DND-41 (cell line): ENCODE measurements around the gene EXOC6.
A peak's percentile ranks its signal among the peaks of the same experiment; 100 is the strongest.

Source experiments
- ATAC-seq: fragments of 200-7000 bp; cut with Tn5 transposase; 3 replicates; pipeline ENCODE4 v1.9.1; 2021; ENCODE audit warnings: low read depth; ENCODE audit not compliant: insufficient read depth
- DNase-seq: peaks from one replicate; pipeline ENCODE4 v3.0.0-alpha.2; 2020
- H2AFZ ChIP-seq: 2 replicates; pipeline ENCODE4 v1.6.0; 2012; ENCODE audit warnings: low read depth, low read length
- H3K27ac ChIP-seq: 2 replicates; pipeline ENCODE4 v1.5.1; 2012; ENCODE audit warnings: low read length, inconsistent platforms
- H3K27me3 ChIP-seq: fragments of 200-600 bp; sonication (generic); 2 replicates; pipeline ENCODE4 v1.6.0; 2012; ENCODE audit warnings: low read length, mild to moderate bottlenecking, inconsistent platforms; ENCODE audit not compliant: insufficient read depth, poor library complexity
- H3K36me3 ChIP-seq: 2 replicates; pipeline ENCODE4 v1.5.1; 2012; ENCODE audit warnings: low read length, inconsistent platforms; ENCODE audit not compliant: insufficient read depth
- H3K4me1 ChIP-seq: 2 replicates; pipeline ENCODE4 v1.5.1; 2012; ENCODE audit warnings: mild to moderate bottlenecking, low read length; ENCODE audit not compliant: insufficient read depth
- H3K4me2 ChIP-seq: 2 replicates; pipeline ENCODE4 v1.6.0; 2012; ENCODE audit warnings: mild to moderate bottlenecking, moderate library complexity, low read length, inconsistent platforms; ENCODE audit not compliant: insufficient read depth
- H3K4me3 ChIP-seq, 2 experiments: fragments of 200-600 bp in 1 of 2; shearing (Covaris generic) in 1 of 2; 2 replicates each; pipeline ENCODE4 v1.5.1; 2012 to 2016; ENCODE audit warnings: inconsistent platforms in 2 of 2, low read length in 2 of 2, mild to moderate bottlenecking in 2 of 2, low read depth in 1 of 2, moderate library complexity in 1 of 2
- H3K79me2 ChIP-seq: 2 replicates; pipeline ENCODE4 v1.6.0; 2012; ENCODE audit warnings: low read length, inconsistent platforms; ENCODE audit not compliant: insufficient read depth
- H3K9ac ChIP-seq: 2 replicates; pipeline ENCODE4 v1.6.0; 2012; ENCODE audit warnings: low read depth, mild to moderate bottlenecking, inconsistent platforms, low read length, moderate library complexity
- H3K9me3 ChIP-seq: 2 replicates; pipeline ENCODE4 v1.5.1; 2012; ENCODE audit warnings: low read length, moderate library complexity, mild to moderate bottlenecking, inconsistent platforms; ENCODE audit not compliant: insufficient read depth, severe bottlenecking
- H4K20me1 ChIP-seq: 2 replicates; pipeline ENCODE4 v1.6.0; 2012; ENCODE audit warnings: low read length; ENCODE audit not compliant: insufficient read depth
- CTCF ChIP-seq: IDR thresholded peaks from 2 replicates; pipeline ENCODE4 v1.5.1; 2012; ENCODE audit warnings: borderline replicate concordance, low read length, moderate library complexity, mild to moderate bottlenecking; ENCODE audit not compliant: poor library complexity, severe bottlenecking; ENCODE audit errors: extremely low read depth
- EZH2 ChIP-seq: IDR thresholded peaks from 3 replicates; pipeline ENCODE4 v1.6.1; 2012; ENCODE audit warnings: borderline replicate concordance, low read depth, mild to moderate bottlenecking, moderate library complexity, low read length, inconsistent platforms; ENCODE audit not compliant: severe bottlenecking

EXOC6 gene

DNA sequence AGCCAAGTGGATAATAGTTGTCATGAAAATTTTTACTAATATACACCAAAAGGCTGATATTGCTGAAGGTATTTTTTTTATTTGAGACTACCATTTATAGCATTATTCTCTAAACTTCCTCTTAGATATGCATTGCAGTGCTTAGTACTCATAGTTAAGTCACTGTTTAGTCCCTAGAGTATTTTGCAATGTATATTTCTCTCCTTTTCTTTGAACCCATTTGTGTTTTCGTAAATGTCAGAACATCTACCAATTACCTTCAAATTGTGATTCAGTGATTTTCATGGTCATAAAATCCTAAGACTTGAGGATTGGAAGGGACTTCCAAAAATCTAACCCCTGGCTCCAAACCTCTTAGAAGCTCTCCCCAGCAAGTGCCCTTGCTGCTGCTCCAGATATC lies 190.8 kb downstream of the EXOC6 start:
- Histone ChIP-seq H3K27me3 (no peaks in the 10 kb centered on the region), H3K79me2 (no peaks in the 10 kb centered on the region), H2AFZ (no peak overlapping the region), H3K27ac (no peak overlapping the region), H3K4me3 (no peak overlapping the region), H4K20me1 (no peaks in the 10 kb centered on the region), H3K9ac (no peak overlapping the region), H3K4me1 (no peaks in the 10 kb centered on the region), H3K9me3 (no peaks in the 10 kb centered on the region), H3K4me2 (no peak overlapping the region), H3K36me3 (no peaks in the 10 kb centered on the region)
- no peak for TF ChIP-seq CTCF
- TF ChIP-seq EZH2, result no peak
- no peak for DNase-seq
- ATAC-seq, result no peak

DNA sequence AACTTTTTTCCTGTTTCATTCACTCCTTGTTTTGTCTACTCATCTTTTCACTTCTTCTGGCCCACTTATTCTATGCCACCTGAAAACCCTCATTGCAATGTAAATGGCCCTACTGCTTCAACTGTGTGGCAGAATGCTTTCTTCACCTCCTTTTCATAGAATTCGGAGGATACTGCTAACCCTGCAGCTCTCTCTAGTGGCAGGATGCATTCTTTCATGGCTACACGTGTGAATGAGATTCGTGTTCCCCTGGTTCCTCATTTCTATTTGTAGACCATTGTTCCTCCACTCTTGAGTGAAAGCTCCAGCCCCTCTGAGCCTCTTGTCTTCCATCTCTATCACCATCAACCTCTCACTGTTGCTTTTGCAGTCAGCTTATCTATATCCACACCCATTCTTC lies 191.4 kb downstream of the EXOC6 start:
- H3K4me3 ChIP-seq, result no peak overlapping the region
- no peaks in the 10 kb centered on the region for H3K4me1 ChIP-seq
- no peaks in the 10 kb centered on the region for H3K36me3 ChIP-seq
- no peaks in the 10 kb centered on the region for H4K20me1 ChIP-seq
- H3K27ac ChIP-seq, result no peak overlapping the region
- H3K9ac ChIP-seq, result no peak overlapping the region
- no peaks in the 10 kb centered on the region for H3K27me3 ChIP-seq
- no peak overlapping the region for H2AFZ ChIP-seq
- H3K9me3 ChIP-seq, result no peaks in the 10 kb centered on the region
- no peak for TF ChIP-seq EZH2
- peak; percentile 50 for TF ChIP-seq CTCF
- no peaks in the 10 kb centered on the region for H3K79me2 ChIP-seq
- peak; percentile 33; the same call in 1 of the 3 replicates for ATAC-seq
- no peak for DNase-seq
- H3K4me2 ChIP-seq, result no peak overlapping the region

- H3K9me3 ChIP-seq, result no peaks in the 10 kb centered on the region
- H3K27me3 ChIP-seq, result no peaks in the 10 kb centered on the region
- ATAC-seq (no peak), DNase-seq (no peak)
- H3K36me3 ChIP-seq, result peaks cover 16% of the 10 kb centered on the region; the same call in 1 of the 2 replicates
- no peak overlapping the region for H3K9ac ChIP-seq
- H3K4me2 ChIP-seq, result no peak overlapping the region
- no peaks in the 10 kb centered on the region for H4K20me1 ChIP-seq
- H3K27ac ChIP-seq, result no peak overlapping the region
- H3K4me3 ChIP-seq, result no peak overlapping the region
- TF ChIP-seq EZH2, result no peak
- TF ChIP-seq CTCF, result no peak
- no peaks in the 10 kb centered on the region for H3K4me1 ChIP-seq
- no peak overlapping the region for H2AFZ ChIP-seq
- H3K79me2 ChIP-seq, result no peaks in the 10 kb centered on the region
Observed at GRCh38 chr10:93054486-93054885, 206.2 kb downstream of the EXOC6 start.

- TF ChIP-seq CTCF, result no peak
- no peak for TF ChIP-seq EZH2
Observed at GRCh38 chr10:93058139-93058538, 209.8 kb downstream of the EXOC6 start.

More at GRCh38 chr10:93058139-93058538, 209.8 kb downstream of the EXOC6 start:
- no peak overlapping the region for H3K4me3 ChIP-seq
- H3K36me3 ChIP-seq, result peaks cover 42% of the 10 kb centered on the region
- no peak overlapping the region for H3K4me2 ChIP-seq
- H3K9ac ChIP-seq, result no peak overlapping the region
- no peaks in the 10 kb centered on the region for H4K20me1 ChIP-seq
- H3K27ac ChIP-seq, result no peak overlapping the region
- no peak overlapping the region for H2AFZ ChIP-seq
- H3K79me2 ChIP-seq, result no peaks in the 10 kb centered on the region
- no peak for ATAC-seq
- DNase-seq, result no peak
- H3K9me3 ChIP-seq, result no peaks in the 10 kb centered on the region
- H3K4me1 ChIP-seq, result no peaks in the 10 kb centered on the region
- no peaks in the 10 kb centered on the region for H3K27me3 ChIP-seq
